HG02588 (cell line): ENCODE measurements around the gene GRB10.

Experiments used
- ATAC-seq: cut with Tn5 transposase; IDR thresholded peaks from one replicate; pipeline ENCODE4 v1.9.1; 2021; ENCODE audit warnings: mild to moderate bottlenecking, moderate library complexity; ENCODE audit not compliant: unreplicated experiment

Gene GRB10

GRCh38 chr7:50803359-50804337, 21.0 kb upstream of the GRB10 start:
- ATAC-seq: no peak

- ATAC-seq: no peak
These were observed 19.2 kb upstream of the GRB10 start for GRCh38 chr7:50801907-50802306.

- no peak for ATAC-seq
These were observed 17.2 kb upstream of the GRB10 start for GRCh38 chr7:50799873-50800272.

GRCh38 chr7:50798126-50798525, 15.4 kb upstream of the GRB10 start:
- no peak for ATAC-seq

- no peak for ATAC-seq
These were observed 13.1 kb upstream of the GRB10 start for GRCh38 chr7:50795831-50796230.

- ATAC-seq: no peak
These were observed 12.6 kb upstream of the GRB10 start for GRCh38 chr7:50795253-50795652.

GRCh38 chr7:50793947-50794570, 11.4 kb upstream of the GRB10 start:
- no peak for ATAC-seq

- ATAC-seq: no peak
These were observed 10.6 kb upstream of the GRB10 start for GRCh38 chr7:50793120-50793946.

GRCh38 chr7:50792342-50793119, 9.8 kb upstream of the GRB10 start:
- ATAC-seq: no peak

- ATAC-seq: no peak
These were observed 9.2 kb upstream of the GRB10 start for GRCh38 chr7:50791938-50792341.

GRCh38 chr7:50791363-50791937, 8.8 kb upstream of the GRB10 start:
- ATAC-seq: no peak

- no peak for ATAC-seq
These were observed 7.7 kb upstream of the GRB10 start for GRCh38 chr7:50790381-50790780.

- ATAC-seq: no peak
These were observed 5.7 kb upstream of the GRB10 start for GRCh38 chr7:50788382-50788781.

GRCh38 chr7:50787825-50788224, 5.1 kb upstream of the GRB10 start:
- no peak for ATAC-seq

- ATAC-seq: no peak
These were observed 2.6 kb upstream of the GRB10 start for GRCh38 chr7:50785346-50785745.

- no peak for ATAC-seq
These were observed 1.3 kb upstream of the GRB10 start for GRCh38 chr7:50783801-50784507.

GRCh38 chr7:50783303-50783702, 607 bp upstream of the GRB10 start:
- ATAC-seq: no peak

GRCh38 chr7:50781381-50782293, 1.1 kb downstream of the GRB10 start:
- no peak for ATAC-seq

GRCh38 chr7:50780436-50780835, 2.3 kb downstream of the GRB10 start:
- no peak for ATAC-seq
